Activated CD8-positive, alpha-beta T cell treated with anti-CD3 and anti-CD28 coated beads, Interleukin-2, amount 10 ng/mL, durations not matched to agents 7 days and 5 days (primary cell): Measurements from ENCODE around the gene UNC79. TPM values are rescaled to one million over a fixed set of nuclear protein-coding genes. Genes with fewer than 3 reads are reported as not detected.

ENCODE experiments used
- ATAC-seq: fragments of 150-1000 bp; cut with Tn5 transposase; one replicate; pipeline ENCODE4 v1.10.0; 2021; ENCODE audit warnings: moderate library complexity
- CTCF ChIA-PET: fragments of 350-600 bp; sonication (Branson Sonifier 250); formaldehyde crosslinking; loops from one replicate; lab custom pipeline; 2021; ENCODE audit warnings: antibody characterized with exemption; lab: Charles Lee
- POLR2A ChIA-PET: fragments of 350-600 bp; sonication (Branson Sonifier 250); formaldehyde crosslinking; loops from one replicate; lab custom pipeline; 2021; ENCODE audit warnings: antibody characterized with exemption; lab: Charles Lee
- DNase-seq: peaks from one replicate; pipeline ENCODE4 v3.0.0-alpha.2; 2020
- H3K27ac Mint-ChIP-seq: one replicate; pipeline ENCODE4 v1.8.0; 2021; ENCODE audit warnings: mild to moderate bottlenecking, mixed read lengths
- H3K27me3 Mint-ChIP-seq: one replicate; pipeline ENCODE4 v1.8.0; 2021; ENCODE audit warnings: low read depth, mixed read lengths
- H3K36me3 Mint-ChIP-seq: one replicate; pipeline ENCODE4 v1.8.0; 2021; ENCODE audit warnings: low read depth, mixed read lengths
- H3K4me1 Mint-ChIP-seq: one replicate; pipeline ENCODE4 v1.8.0; 2021; ENCODE audit warnings: low read depth, mixed read lengths
- H3K4me3 Mint-ChIP-seq: one replicate; pipeline ENCODE4 v1.8.0; 2021; ENCODE audit warnings: mild to moderate bottlenecking, mixed read lengths
- H3K9me3 Mint-ChIP-seq: one replicate; pipeline ENCODE4 v1.8.0; 2022; ENCODE audit warnings: mixed read lengths; ENCODE audit not compliant: insufficient read depth
- total RNA-seq, 2 experiments: library from RNA; stranded (reverse); gene quantifications; one replicate each; pipeline ENCODE4 v1.2.3, GENCODE V29; 2021

The UNC79 gene
- total RNA-seq, 2 experiments from 2014 or later: not detected

- Mint-ChIP-seq H3K4me3 (no peak overlapping the region), H3K36me3 (no peaks in the 10 kb centered on the region), H3K27me3 (peaks cover 6% of the 10 kb centered on the region), H3K4me1 (no peaks in the 10 kb centered on the region), H3K9me3 (no peaks in the 10 kb centered on the region), H3K27ac (no peak overlapping the region)
- DNase-seq: no peak
- ATAC-seq: no peak
- POLR2A ChIA-PET: no interaction called here
- CTCF ChIA-PET: no interaction called here
These were observed 272.2 kb downstream of the UNC79 start for GRCh38 chr14:93702946-93703345.

- Mint-ChIP-seq H3K4me1 (no peaks in the 10 kb centered on the region), H3K27me3 (peaks cover 10% of the 10 kb centered on the region), H3K27ac (no peak overlapping the region), H3K9me3 (no peaks in the 10 kb centered on the region), H3K36me3 (no peaks in the 10 kb centered on the region), H3K4me3 (no peak overlapping the region)
- no peak for ATAC-seq
- ChIA-PET CTCF (no interaction called here), POLR2A (no interaction called here)
- no peak for DNase-seq
These were observed 273.2 kb downstream of the UNC79 start for GRCh38 chr14:93703941-93704340.

- no peak overlapping the region for H3K27ac Mint-ChIP-seq
- ATAC-seq: no peak
- no peaks in the 10 kb centered on the region for H3K4me1 Mint-ChIP-seq
- H3K9me3 Mint-ChIP-seq: no peaks in the 10 kb centered on the region
- H3K36me3 Mint-ChIP-seq: no peaks in the 10 kb centered on the region
- ChIA-PET POLR2A (no interaction called here), CTCF (no interaction called here)
- H3K4me3 Mint-ChIP-seq: no peak overlapping the region
- H3K27me3 Mint-ChIP-seq: peaks cover 10% of the 10 kb centered on the region
- no peak for DNase-seq
These were observed 274.9 kb downstream of the UNC79 start for GRCh38 chr14:93705513-93706156.

GRCh38 chr14:93706360-93706955, 275.7 kb downstream of the UNC79 start:
- no peaks in the 10 kb centered on the region for H3K36me3 Mint-ChIP-seq
- no peak overlapping the region for H3K4me3 Mint-ChIP-seq
- H3K4me1 Mint-ChIP-seq: no peaks in the 10 kb centered on the region
- H3K9me3 Mint-ChIP-seq: no peaks in the 10 kb centered on the region
- DNase-seq (no peak), ATAC-seq (no peak)
- ChIA-PET CTCF (no interaction called here), POLR2A (no interaction called here)
- peaks cover 10% of the 10 kb centered on the region for H3K27me3 Mint-ChIP-seq
- H3K27ac Mint-ChIP-seq: no peak overlapping the region

GRCh38 chr14:93707475-93707874, 276.7 kb downstream of the UNC79 start:
- no peak for ATAC-seq
- Mint-ChIP-seq H3K27ac (no peak overlapping the region), H3K36me3 (no peaks in the 10 kb centered on the region), H3K27me3 (peaks cover 6% of the 10 kb centered on the region), H3K4me1 (no peaks in the 10 kb centered on the region), H3K9me3 (no peaks in the 10 kb centered on the region), H3K4me3 (no peak overlapping the region)
- CTCF ChIA-PET: no interaction called here
- POLR2A ChIA-PET: no interaction called here
- no peak for DNase-seq

GRCh38 chr14:93708311-93708734, 277.6 kb downstream of the UNC79 start:
- CTCF ChIA-PET: no interaction called here
- Mint-ChIP-seq H3K36me3 (no peaks in the 10 kb centered on the region), H3K27me3 (peaks cover 4% of the 10 kb centered on the region), H3K4me1 (no peaks in the 10 kb centered on the region), H3K27ac (no peak overlapping the region), H3K4me3 (no peak overlapping the region), H3K9me3 (no peaks in the 10 kb centered on the region)
- no peak for ATAC-seq
- POLR2A ChIA-PET: no interaction called here
- peak; percentile 1 for DNase-seq

GRCh38 chr14:93708800-93709199, 278.1 kb downstream of the UNC79 start:
- Mint-ChIP-seq H3K36me3 (no peaks in the 10 kb centered on the region), H3K4me3 (no peak overlapping the region), H3K27ac (no peak overlapping the region), H3K4me1 (no peaks in the 10 kb centered on the region), H3K9me3 (no peaks in the 10 kb centered on the region), H3K27me3 (peaks cover 4% of the 10 kb centered on the region)
- POLR2A ChIA-PET: no interaction called here
- CTCF ChIA-PET: no interaction called here
- no peak for DNase-seq
- ATAC-seq: no peak

GRCh38 chr14:93709249-93709648, 278.5 kb downstream of the UNC79 start:
- Mint-ChIP-seq H3K4me3 (no peak overlapping the region), H3K27ac (no peak overlapping the region)
- CTCF ChIA-PET: no interaction called here

GRCh38 chr14:93712079-93712837, 281.5 kb downstream of the UNC79 start:
- ChIA-PET POLR2A (no interaction called here), CTCF (no interaction called here)
- H3K4me1 Mint-ChIP-seq: no peaks in the 10 kb centered on the region
- H3K9me3 Mint-ChIP-seq: no peaks in the 10 kb centered on the region
- no peak overlapping the region for H3K27ac Mint-ChIP-seq
- no peaks in the 10 kb centered on the region for H3K36me3 Mint-ChIP-seq
- no peak overlapping the region for H3K4me3 Mint-ChIP-seq
- H3K27me3 Mint-ChIP-seq: peaks cover 4% of the 10 kb centered on the region
- DNase-seq (no peak), ATAC-seq (no peak)

More at GRCh38 chr14:93709249-93709648, 278.5 kb downstream of the UNC79 start:
- POLR2A ChIA-PET: no interaction called here
- H3K4me1 Mint-ChIP-seq: no peaks in the 10 kb centered on the region
- DNase-seq: no peak
- no peaks in the 10 kb centered on the region for H3K36me3 Mint-ChIP-seq
- no peaks in the 10 kb centered on the region for H3K9me3 Mint-ChIP-seq
- H3K27me3 Mint-ChIP-seq: peaks cover 4% of the 10 kb centered on the region
- ATAC-seq: no peak

GRCh38 chr14:93712838-93713724, 282.3 kb downstream of the UNC79 start:
- Mint-ChIP-seq H3K36me3 (no peaks in the 10 kb centered on the region), H3K27ac (no peak overlapping the region), H3K4me3 (no peak overlapping the region), H3K27me3 (peaks cover 2% of the 10 kb centered on the region), H3K4me1 (no peaks in the 10 kb centered on the region), H3K9me3 (no peaks in the 10 kb centered on the region)
- no peak for ATAC-seq
- ChIA-PET POLR2A (no interaction called here), CTCF (no interaction called here)
- DNase-seq: no peak

GRCh38 chr14:93713726-93714405, 283.1 kb downstream of the UNC79 start:
- CTCF ChIA-PET: no interaction called here
- H3K36me3 Mint-ChIP-seq: no peaks in the 10 kb centered on the region

More at GRCh38 chr14:93713726-93714405, 283.1 kb downstream of the UNC79 start:
- Mint-ChIP-seq H3K9me3 (no peaks in the 10 kb centered on the region), H3K4me3 (no peak overlapping the region), H3K27ac (no peak overlapping the region), H3K4me1 (no peaks in the 10 kb centered on the region), H3K27me3 (no peaks in the 10 kb centered on the region)
- ATAC-seq: no peak
- DNase-seq: no peak
- POLR2A ChIA-PET: no interaction called here
